Colonic mucosa (tissue), 4 donors: Measurements from ENCODE around the gene RFK. TPM values are rescaled to one million over a fixed set of nuclear protein-coding genes. Genes with fewer than 3 reads are reported as not detected.
A peak's percentile ranks its signal among the peaks of the same experiment; 100 is the strongest.

Experiments
- DNase-seq: peaks from one replicate; pipeline ENCODE4 v3.0.0-alpha.2; 2020
- H3K27ac ChIP-seq: fragments of 200-600 bp; one replicate; pipeline ENCODE4 v1.8.0; 2021
- H3K27me3 ChIP-seq: fragments of 200-600 bp; one replicate; pipeline ENCODE4 v1.8.0; 2021
- H3K36me3 ChIP-seq: fragments of 200-600 bp; one replicate; pipeline ENCODE4 v1.8.0; 2021
- H3K4me1 ChIP-seq: fragments of 200-600 bp; one replicate; pipeline ENCODE4 v1.8.0; 2021; ENCODE audit warnings: mild to moderate bottlenecking
- H3K4me3 ChIP-seq: fragments of 200-600 bp; one replicate; pipeline ENCODE4 v1.8.0; 2021
- H3K9ac ChIP-seq, 2 donors: one replicate each; pipeline ENCODE4 v1.7.0; 2013; ENCODE audit warnings: control low read depth in 2 of 2, low read depth in 2 of 2, low read length in 2 of 2
- H3K9me3 ChIP-seq: fragments of 200-600 bp; one replicate; pipeline ENCODE4 v1.8.0; 2021
- CTCF ChIP-seq: fragments of 200-600 bp; IDR thresholded peaks from one replicate; pipeline ENCODE4 v1.8.0; 2022; ENCODE audit warnings: antibody characterized with exemption, mild to moderate bottlenecking
- intact Hi-C: fragments of 100-400 bp; cut with DNase I; formaldehyde crosslinking; loops from one replicate; pipeline ENCODE4 v1.14.1; 2022
- total RNA-seq, 2 donors: library from RNA; stranded (reverse); fragmentation: NEBNext Ultra II Directional in 1 of 2; extraction: Animal tissue kit (Norgen Biotek cat#: 25700) in 1 of 2; gene quantifications; one replicate each; pipeline ENCODE4 v1.2.1, GENCODE V29; 2021
- donor health status: healthy.
- donor health status: DM: no; HTN: no; CAD: no.
- donor health status: DM: no; HTN: no; CAD: no.

The RFK gene
- total RNA-seq, 2 donors from 2014 or later: 28.1 to 59.4 TPM

- intact Hi-C loops: no loop called here
- DNase-seq: no peak
- TF ChIP-seq CTCF: no peak
Measured at GRCh38 chr9:76404401-76404800, 10.2 kb upstream of the RFK start.

GRCh38 chr9:76403352-76403751 lies 9.1 kb upstream of the RFK start:
- Histone ChIP-seq H3K36me3 (no peaks in the 10 kb centered on the region), H3K9ac (peak overlapping the region in 1 of 2 donors; percentile 21), H3K4me3 (no peak overlapping the region), H3K27me3 (no peaks in the 10 kb centered on the region), H3K27ac (peak overlapping the region; percentile 39), H3K9me3 (no peaks in the 10 kb centered on the region), H3K4me1 (no peaks in the 10 kb centered on the region)
- no peak for DNase-seq
- intact Hi-C loops: no loop called here
- TF ChIP-seq CTCF: peak; percentile 36

More at GRCh38 chr9:76404401-76404800, 10.2 kb upstream of the RFK start:
- H3K36me3 ChIP-seq: no peaks in the 10 kb centered on the region
- no peak overlapping the region for H3K27ac ChIP-seq
- no peaks in the 10 kb centered on the region for H3K4me1 ChIP-seq
- no peak overlapping the region for H3K4me3 ChIP-seq
- H3K27me3 ChIP-seq: no peaks in the 10 kb centered on the region
- H3K9me3 ChIP-seq: no peaks in the 10 kb centered on the region
- no peak overlapping the region for H3K9ac ChIP-seq

GRCh38 chr9:76401580-76402354 lies 7.5 kb upstream of the RFK start:
- Histone ChIP-seq H3K36me3 (no peaks in the 10 kb centered on the region), H3K9me3 (no peaks in the 10 kb centered on the region), H3K27ac (peak overlapping the region; percentile 18), H3K9ac (no peak overlapping the region), H3K27me3 (no peaks in the 10 kb centered on the region), H3K4me1 (no peaks in the 10 kb centered on the region), H3K4me3 (no peak overlapping the region)
- intact Hi-C loops: no loop called here
- TF ChIP-seq CTCF: no peak
- DNase-seq: peak; percentile 60

- no peaks in the 10 kb centered on the region for H3K4me1 ChIP-seq
- H3K27me3 ChIP-seq: no peaks in the 10 kb centered on the region
- H3K9me3 ChIP-seq: no peaks in the 10 kb centered on the region
- H3K27ac ChIP-seq: peak overlapping the region; percentile 18
- TF ChIP-seq CTCF: no peak
- intact Hi-C loops: no loop called here
- no peak overlapping the region for H3K4me3 ChIP-seq
- no peak overlapping the region for H3K9ac ChIP-seq
- DNase-seq: no peak
- H3K36me3 ChIP-seq: no peaks in the 10 kb centered on the region
Measured at GRCh38 chr9:76401176-76401575, 7.0 kb upstream of the RFK start.

GRCh38 chr9:76400534-76401096 lies 6.4 kb upstream of the RFK start:
- Histone ChIP-seq H3K4me1 (peaks cover 3% of the 10 kb centered on the region), H3K27me3 (no peaks in the 10 kb centered on the region), H3K9me3 (no peaks in the 10 kb centered on the region), H3K9ac (no peak overlapping the region), H3K27ac (peak overlapping the region; percentile 18), H3K4me3 (no peak overlapping the region), H3K36me3 (no peaks in the 10 kb centered on the region)
- TF ChIP-seq CTCF: no peak
- DNase-seq: no peak
- intact Hi-C loops: no loop called here
